GM18858 (cell line): ENCODE results near the gene RHEX.
"Not testable (repeated sequence)": the region's sequence is repeated elsewhere in the genome, so short reads cannot be mapped to it uniquely, and the experiment has no call there.

ENCODE experiments used
- ATAC-seq: cut with Tn5 transposase; IDR thresholded peaks from one replicate; pipeline ENCODE4 v1.9.1; 2021; ENCODE audit not compliant: unreplicated experiment

Gene RHEX

GRCh38 chr1:206058289-206058926, 5.4 kb downstream of the RHEX start:
- ATAC-seq, result not testable (repeated sequence)

- no peak for ATAC-seq
Observed at GRCh38 chr1:206058927-206059292, 5.9 kb downstream of the RHEX start.

GRCh38 chr1:206059355-206059915, 6.5 kb downstream of the RHEX start:
- no peak for ATAC-seq

GRCh38 chr1:206060844-206061243, 7.9 kb downstream of the RHEX start:
- no peak for ATAC-seq

GRCh38 chr1:206062464-206062863, 9.5 kb downstream of the RHEX start:
- ATAC-seq, result no peak

GRCh38 chr1:206064001-206064400, 11.0 kb downstream of the RHEX start:
- not testable (repeated sequence) for ATAC-seq

- ATAC-seq, result not testable (repeated sequence)
Observed at GRCh38 chr1:206064501-206064900, 11.5 kb downstream of the RHEX start.

GRCh38 chr1:206065547-206066145, 12.7 kb downstream of the RHEX start:
- ATAC-seq, result no peak

GRCh38 chr1:206066479-206067171, 13.7 kb downstream of the RHEX start:
- peak; percentile 84 for ATAC-seq

- ATAC-seq, result no peak
Observed at GRCh38 chr1:206067486-206068227, 14.7 kb downstream of the RHEX start.

GRCh38 chr1:206068314-206068713, 15.3 kb downstream of the RHEX start:
- ATAC-seq, result no peak

- ATAC-seq, result no peak
Observed at GRCh38 chr1:206070627-206071304, 17.8 kb downstream of the RHEX start.

- ATAC-seq, result no peak
Observed at GRCh38 chr1:206074839-206075238, 21.9 kb downstream of the RHEX start.

- no peak for ATAC-seq
Observed at GRCh38 chr1:206075786-206076755, 23.1 kb downstream of the RHEX start.

GRCh38 chr1:206079135-206079534, 26.2 kb downstream of the RHEX start:
- ATAC-seq, result no peak

- ATAC-seq, result no peak
Observed at GRCh38 chr1:206080026-206080820, 27.2 kb downstream of the RHEX start.

- ATAC-seq, result no peak
Observed at GRCh38 chr1:206081856-206082255, 28.9 kb downstream of the RHEX start.

GRCh38 chr1:206082831-206083695, 30.1 kb downstream of the RHEX start:
- ATAC-seq, result no peak
